ENCODE data around the gene HEPH. TPM values are rescaled to one million over a fixed set of nuclear protein-coding genes. Genes with fewer than 3 reads are reported as not detected.
"Not testable (repeated sequence)": the region's sequence is repeated elsewhere in the genome, so short reads cannot be mapped to it uniquely, and the experiment has no call there.

HEPH gene
- not detected for total RNA-seq

DNA sequence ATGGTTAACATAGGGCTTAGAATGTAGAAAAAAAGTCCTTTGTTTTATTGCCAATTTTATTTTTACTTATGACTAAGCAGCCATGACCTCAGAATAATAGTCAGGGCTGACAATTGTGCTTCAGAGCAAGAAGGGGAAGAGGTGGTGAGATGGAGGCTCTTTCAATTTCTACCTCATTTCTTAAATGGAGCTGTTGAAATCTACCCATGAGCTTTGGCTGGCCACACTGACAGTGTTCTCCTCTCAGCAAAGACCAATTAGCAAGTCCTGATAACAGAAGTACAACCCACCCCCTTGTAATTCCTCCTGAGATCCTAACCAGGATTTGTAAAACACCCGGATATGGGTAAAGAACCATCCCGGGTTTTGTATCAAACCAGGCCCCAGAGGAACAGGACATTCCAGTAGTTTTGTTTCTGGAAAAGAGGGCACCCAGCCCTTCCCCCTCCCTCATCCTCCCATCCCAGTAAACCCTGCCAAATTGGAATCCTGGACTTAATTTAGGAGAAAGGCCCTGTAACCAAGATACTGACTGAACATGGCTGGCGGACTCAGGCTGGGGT lies at the start of gene HEPH:
Gene HEPH (plus strand): TSS at position 399 of the 563 bp plus-strand sequence. CDS start 6,324 bp downstream, outside the sequence.
- intact Hi-C loops (cut with micrococcal nuclease), result no loop called here
- CTCF ChIA-PET, result interaction anchor here (0.6 kb wide), 1 partner anchor 164 kb away, joined by 3 read pairs; no protein-coding TSS in a partner anchor
- no peak within 1 kb of the TSS for H3K4me3 Mint-ChIP-seq
- H3K9me3 Mint-ChIP-seq, result no peaks in the 10 kb centered on the region
- no peak within 1 kb of the TSS for H3K27ac Mint-ChIP-seq
- H3K27me3 Mint-ChIP-seq (ENCODE audit: low read depth), result no peaks in the 10 kb centered on the region
- no peaks in the 10 kb centered on the region for H3K4me1 Mint-ChIP-seq (ENCODE audit: low read depth)
- H3K36me3 Mint-ChIP-seq (ENCODE audit: low read depth), result no peaks in the 10 kb centered on the region
- DNase-seq, result no peak

GRCh38 chrX:66118722-66119121 lies 45.3 kb upstream of the HEPH start:
- not testable (repeated sequence) for H3K36me3 Mint-ChIP-seq (ENCODE audit: low read depth); H3K4me3 Mint-ChIP-seq; H3K9me3 Mint-ChIP-seq; H3K27me3 Mint-ChIP-seq (ENCODE audit: low read depth); H3K4me1 Mint-ChIP-seq (ENCODE audit: low read depth); H3K27ac Mint-ChIP-seq; DNase-seq
- CTCF ChIA-PET, result interaction anchor here (0.7 kb wide), 1 partner anchor 103 kb away, joined by 3 read pairs; no protein-coding TSS in a partner anchor
- intact Hi-C loops (cut with micrococcal nuclease), result loop anchor here (10.0 kb wide), 2 partner anchors 286 to 606 kb away; no protein-coding TSS in a partner anchor

GRCh38 chrX:66121354-66121753 lies 42.7 kb upstream of the HEPH start:
- intact Hi-C loops (cut with micrococcal nuclease); CTCF ChIA-PET; H3K36me3 Mint-ChIP-seq (ENCODE audit: low read depth); H3K4me1 Mint-ChIP-seq (ENCODE audit: low read depth); H3K9me3 Mint-ChIP-seq; H3K4me3 Mint-ChIP-seq; H3K27ac Mint-ChIP-seq; DNase-seq; H3K27me3 Mint-ChIP-seq (ENCODE audit: low read depth): not testable (repeated sequence)

- CTCF ChIA-PET, result no interaction called here
Measured at GRCh38 chrX:66126662-66127061, 37.4 kb upstream of the HEPH start.

DNA sequence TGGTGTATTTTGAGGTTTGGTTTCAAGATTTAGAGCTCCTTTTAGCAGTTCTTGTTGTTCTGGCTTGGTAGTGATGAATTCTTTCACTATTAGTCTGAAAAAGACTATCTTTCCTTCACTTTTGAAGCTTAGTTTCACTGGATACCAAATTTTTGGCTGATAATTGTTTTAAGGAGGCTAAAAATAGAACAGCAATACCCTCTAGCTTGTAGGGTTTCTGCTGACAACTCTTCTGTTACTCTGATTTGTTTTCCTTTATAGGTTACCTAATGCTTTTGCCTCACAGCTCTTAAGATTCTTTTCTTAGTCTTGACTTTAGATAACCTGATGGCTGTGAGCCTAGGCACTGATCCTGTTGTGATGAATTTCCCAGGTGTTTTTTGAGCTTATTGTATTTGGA lies 33.6 kb upstream of the HEPH start:
- no peaks in the 10 kb centered on the region for H3K9me3 Mint-ChIP-seq
- no peak overlapping the region for H3K27ac Mint-ChIP-seq
- intact Hi-C loops (cut with micrococcal nuclease), result no loop called here
- no peak overlapping the region for H3K4me3 Mint-ChIP-seq
- no peaks in the 10 kb centered on the region for H3K4me1 Mint-ChIP-seq (ENCODE audit: low read depth)
- H3K27me3 Mint-ChIP-seq (ENCODE audit: low read depth), result no peaks in the 10 kb centered on the region
- CTCF ChIA-PET, result no interaction called here
- H3K36me3 Mint-ChIP-seq (ENCODE audit: low read depth), result no peaks in the 10 kb centered on the region
- DNase-seq, result no peak

More at GRCh38 chrX:66126662-66127061, 37.4 kb upstream of the HEPH start:
- no peak overlapping the region for H3K27ac Mint-ChIP-seq
- H3K4me3 Mint-ChIP-seq, result no peak overlapping the region
- H3K36me3 Mint-ChIP-seq (ENCODE audit: low read depth), result no peaks in the 10 kb centered on the region
- DNase-seq, result no peak
- H3K9me3 Mint-ChIP-seq, result peaks cover 4% of the 10 kb centered on the region
- intact Hi-C loops (cut with micrococcal nuclease), result no loop called here
- H3K4me1 Mint-ChIP-seq (ENCODE audit: low read depth), result no peaks in the 10 kb centered on the region
- H3K27me3 Mint-ChIP-seq (ENCODE audit: low read depth), result no peaks in the 10 kb centered on the region

- H3K4me1 Mint-ChIP-seq (ENCODE audit: low read depth); H3K36me3 Mint-ChIP-seq (ENCODE audit: low read depth); intact Hi-C loops (cut with micrococcal nuclease); H3K27me3 Mint-ChIP-seq (ENCODE audit: low read depth); H3K4me3 Mint-ChIP-seq; H3K9me3 Mint-ChIP-seq; DNase-seq; H3K27ac Mint-ChIP-seq: not testable (repeated sequence)
- CTCF ChIA-PET, result interaction anchor here (0.7 kb wide), 1 partner anchor 22 kb away, joined by 5 read pairs; no protein-coding TSS in a partner anchor
Measured at GRCh38 chrX:66135284-66135683, 28.8 kb upstream of the HEPH start.

DNA sequence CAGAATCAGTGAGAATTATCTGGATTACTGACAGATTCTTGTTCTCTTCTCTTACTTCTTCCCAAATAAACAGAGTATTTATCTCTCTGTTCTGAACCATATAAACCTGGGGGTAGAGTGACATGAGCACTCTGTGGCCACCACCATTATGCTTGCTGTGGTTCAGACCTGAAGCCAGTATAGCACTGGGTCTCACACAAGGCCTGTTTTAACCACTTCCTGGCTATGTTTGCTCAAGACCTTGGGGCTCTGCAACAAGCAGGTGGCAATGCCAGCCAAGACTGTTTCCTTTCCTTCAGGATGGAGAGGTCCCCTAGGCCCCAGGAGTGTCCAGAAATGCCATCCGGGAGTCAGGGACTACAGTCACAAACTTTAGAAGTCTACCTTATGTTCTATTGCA lies 21.7 kb upstream of the HEPH start:
- no peaks in the 10 kb centered on the region for H3K27me3 Mint-ChIP-seq (ENCODE audit: low read depth)
- H3K36me3 Mint-ChIP-seq (ENCODE audit: low read depth), result no peaks in the 10 kb centered on the region
- CTCF ChIA-PET, result no interaction called here
- intact Hi-C loops (cut with micrococcal nuclease), result no loop called here
- no peak overlapping the region for H3K4me3 Mint-ChIP-seq
- no peaks in the 10 kb centered on the region for H3K4me1 Mint-ChIP-seq (ENCODE audit: low read depth)
- H3K27ac Mint-ChIP-seq, result no peak overlapping the region
- no peak for DNase-seq
- no peaks in the 10 kb centered on the region for H3K9me3 Mint-ChIP-seq

GRCh38 chrX:66144258-66144657 lies 19.8 kb upstream of the HEPH start:
- CTCF ChIA-PET, result no interaction called here
- H3K4me1 Mint-ChIP-seq (ENCODE audit: low read depth), result no peaks in the 10 kb centered on the region
- no peak overlapping the region for H3K27ac Mint-ChIP-seq
- H3K4me3 Mint-ChIP-seq, result no peak overlapping the region
- intact Hi-C loops (cut with micrococcal nuclease), result no loop called here
- H3K27me3 Mint-ChIP-seq (ENCODE audit: low read depth), result no peaks in the 10 kb centered on the region
- DNase-seq, result no peak
- no peaks in the 10 kb centered on the region for H3K36me3 Mint-ChIP-seq (ENCODE audit: low read depth)
- H3K9me3 Mint-ChIP-seq, result no peaks in the 10 kb centered on the region

DNA sequence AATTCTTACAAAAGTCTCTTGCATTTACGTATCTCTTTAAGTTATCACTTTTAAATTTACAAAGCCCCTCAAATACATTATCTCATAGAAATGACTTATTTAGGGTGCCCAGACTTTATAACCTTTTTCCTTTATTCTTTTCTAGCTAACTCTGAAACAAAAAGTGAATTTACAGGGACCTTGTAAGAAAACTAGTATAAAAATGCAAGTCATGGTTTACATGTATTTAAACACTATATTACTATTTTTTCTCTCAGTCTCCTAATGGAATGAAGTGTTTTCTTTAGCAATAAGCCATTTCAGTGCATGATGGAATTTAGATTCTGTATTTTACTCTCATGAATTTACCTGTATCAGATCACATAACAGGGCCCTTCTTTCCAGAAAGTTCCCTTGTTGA lies 14.5 kb upstream of the HEPH start:
- CTCF ChIA-PET, result interaction anchor here (0.8 kb wide), 1 partner anchor 15 kb away, joined by 3 read pairs; no protein-coding TSS in a partner anchor
- DNase-seq, result no peak
- H3K27me3 Mint-ChIP-seq (ENCODE audit: low read depth), result no peaks in the 10 kb centered on the region
- no peak overlapping the region for H3K4me3 Mint-ChIP-seq
- H3K36me3 Mint-ChIP-seq (ENCODE audit: low read depth), result no peaks in the 10 kb centered on the region
- no peaks in the 10 kb centered on the region for H3K9me3 Mint-ChIP-seq
- intact Hi-C loops (cut with micrococcal nuclease), result no loop called here
- H3K4me1 Mint-ChIP-seq (ENCODE audit: low read depth), result no peaks in the 10 kb centered on the region
- H3K27ac Mint-ChIP-seq, result no peak overlapping the region

- Mint-ChIP-seq H3K4me1 (ENCODE audit: low read depth) (no peaks in the 10 kb centered on the region), H3K9me3 (no peaks in the 10 kb centered on the region), H3K4me3 (no peak overlapping the region), H3K27me3 (ENCODE audit: low read depth) (no peaks in the 10 kb centered on the region), H3K27ac (no peak overlapping the region), H3K36me3 (ENCODE audit: low read depth) (no peaks in the 10 kb centered on the region)
- intact Hi-C loops (cut with micrococcal nuclease), result no loop called here
- CTCF ChIA-PET, result interaction anchor here (0.8 kb wide), 1 partner anchor 16 kb away, joined by 3 read pairs; no protein-coding TSS in a partner anchor
- no peak for DNase-seq
Measured at GRCh38 chrX:66150163-66150562, 13.9 kb upstream of the HEPH start.

- no peak for DNase-seq
- H3K27me3 Mint-ChIP-seq (ENCODE audit: low read depth), result no peaks in the 10 kb centered on the region
- H3K27ac Mint-ChIP-seq, result no peak overlapping the region
- intact Hi-C loops (cut with micrococcal nuclease), result no loop called here
- H3K36me3 Mint-ChIP-seq (ENCODE audit: low read depth), result no peaks in the 10 kb centered on the region
- no peak overlapping the region for H3K4me3 Mint-ChIP-seq
- H3K4me1 Mint-ChIP-seq (ENCODE audit: low read depth), result no peaks in the 10 kb centered on the region
- no peaks in the 10 kb centered on the region for H3K9me3 Mint-ChIP-seq
- CTCF ChIA-PET, result no interaction called here
Measured at GRCh38 chrX:66162331-66162822, 1.7 kb upstream of the HEPH start.

GRCh38 chrX:66163447-66163846 lies 600 bp upstream of the HEPH start:
- CTCF ChIA-PET, result no interaction called here
- H3K36me3 Mint-ChIP-seq (ENCODE audit: low read depth), result no peaks in the 10 kb centered on the region
- intact Hi-C loops (cut with micrococcal nuclease), result no loop called here

GRCh38 chrX:66164470-66164869 lies 423 bp downstream of the HEPH start:
- no peak for DNase-seq
- no peaks in the 10 kb centered on the region for H3K27me3 Mint-ChIP-seq (ENCODE audit: low read depth)
- no peak overlapping the region for H3K4me3 Mint-ChIP-seq
- H3K36me3 Mint-ChIP-seq (ENCODE audit: low read depth), result no peaks in the 10 kb centered on the region
- CTCF ChIA-PET, result interaction anchor here (0.6 kb wide), 1 partner anchor 165 kb away, joined by 3 read pairs; no protein-coding TSS in a partner anchor
- H3K4me1 Mint-ChIP-seq (ENCODE audit: low read depth), result no peaks in the 10 kb centered on the region
- no peak overlapping the region for H3K27ac Mint-ChIP-seq
- intact Hi-C loops (cut with micrococcal nuclease), result no loop called here
- H3K9me3 Mint-ChIP-seq, result no peaks in the 10 kb centered on the region

More at GRCh38 chrX:66163447-66163846, 600 bp upstream of the HEPH start:
- no peaks in the 10 kb centered on the region for H3K9me3 Mint-ChIP-seq
- H3K27ac Mint-ChIP-seq, result no peak overlapping the region
- no peak overlapping the region for H3K4me3 Mint-ChIP-seq
- H3K4me1 Mint-ChIP-seq (ENCODE audit: low read depth), result no peaks in the 10 kb centered on the region
- no peak for DNase-seq
- no peaks in the 10 kb centered on the region for H3K27me3 Mint-ChIP-seq (ENCODE audit: low read depth)

Data from activated naive CD4-positive, alpha-beta T cell treated with anti-CD3 and anti-CD28 coated beads for 36 hours (primary cell).